HepG2 (cell line): ENCODE data around the gene LANCL2. TPM values are rescaled to one million over a fixed set of nuclear protein-coding genes. Genes with fewer than 3 reads are reported as not detected.

Experiments used
- ATAC-seq: fragments of 200-7000 bp; cut with Tn5 transposase; 3 replicates; pipeline ENCODE4 v1.9.1; 2020; ENCODE audit warnings: mild to moderate bottlenecking, moderate library complexity
- BruUV-seq: library from RNA; stranded (reverse); fragments of 400-500 nt; replicated peaks from 2 replicates; lab custom pipeline; 2021; lab: Mats Ljungman, UMichigan
- CTCF ChIA-PET: fragments of 300-600 bp; formaldehyde crosslinking; extraction: SDS; loops from one replicate; lab custom pipeline; 2021; ENCODE audit warnings: low total read pairs, inconsistent platforms, low intra/inter-chr PET ratio; lab: Yijun Ruan, JAX
- POLR2A ChIA-PET: fragments of 350-600 bp; sonication (Branson Sonifier 250); formaldehyde crosslinking; loops from one replicate; lab custom pipeline; 2020; ENCODE audit warnings: antibody characterized with exemption, inconsistent platforms; lab: Yijun Ruan, JAX
- DNase-seq: peaks from one replicate; pipeline ENCODE4 v3.0.0-alpha.2; 2015; ENCODE audit warnings: low spot score
- FAIRE-seq: peaks from 3 replicates; lab custom pipeline; 2011; peaks lifted over from hg19 to GRCh38; lab: Jason Lieb, UNC
- H2AFZ ChIP-seq: one replicate; pipeline ENCODE4 v1.6.1; 2011; ENCODE audit warnings: low read length, inconsistent platforms
- H3K27ac ChIP-seq: fragments of 300-600 bp; 3 replicates; pipeline ENCODE4 v1.8.0; 2011; ENCODE audit warnings: mixed run types, mild to moderate bottlenecking, mixed read lengths, low read length, inconsistent platforms; ENCODE audit not compliant: insufficient read depth; ENCODE audit errors: extremely low read length
- H3K27me3 ChIP-seq, 2 experiments: fragments of 200-600 bp in 1 of 2; 2 replicates in 1 of 2; 3 replicates in 1 of 2; pipeline versions ENCODE4 v1.6.0 to v1.8.0; 2011; ENCODE audit warnings: low read length in 2 of 2, mild to moderate bottlenecking in 2 of 2, moderate library complexity in 2 of 2, inconsistent platforms in 1 of 2; ENCODE audit not compliant: insufficient read depth in 2 of 2, control insufficient read depth in 1 of 2
- H3K36me3 ChIP-seq, 2 experiments: fragments of 200-600 bp in 1 of 2; replicated peaks in 1 of 2; 2 replicates in 1 of 2; 3 replicates in 1 of 2; pipeline versions ENCODE4 v1.5.1 to v1.8.0; 2011; ENCODE audit warnings: low read length in 2 of 2, inconsistent platforms in 1 of 2; ENCODE audit not compliant: insufficient read depth in 2 of 2, control insufficient read depth in 1 of 2
- H3K4me1 ChIP-seq: 2 replicates; pipeline ENCODE4 v1.5.1; 2012; ENCODE audit warnings: low read length, inconsistent platforms; ENCODE audit not compliant: insufficient read depth
- H3K4me2 ChIP-seq: 2 replicates; pipeline ENCODE4 v1.6.0; 2011; ENCODE audit warnings: low read depth, low read length, inconsistent platforms
- H3K4me3 ChIP-seq, 3 experiments: fragments of 200-600 bp in 1 of 3; sonication (generic), shearing (Covaris generic) in 1 of 3; replicated peaks in 1 of 3; 2 replicates each; pipeline ENCODE4 v1.5.1; 2011 to 2016; ENCODE audit warnings: low read length in 3 of 3, inconsistent platforms in 2 of 3, low read depth in 2 of 3, mild to moderate bottlenecking in 2 of 3, control low read depth in 1 of 3, mixed read lengths in 1 of 3; ENCODE audit not compliant: insufficient read depth in 1 of 3
- H3K79me2 ChIP-seq: one replicate; pipeline ENCODE4 v1.6.1; 2011; ENCODE audit warnings: low read length, inconsistent platforms; ENCODE audit not compliant: insufficient read depth
- H3K9ac ChIP-seq: 2 replicates; pipeline ENCODE4 v1.6.0; 2011; ENCODE audit warnings: mild to moderate bottlenecking, low read depth, low read length, inconsistent platforms; ENCODE audit not compliant: insufficient read depth
- H3K9me3 ChIP-seq: 2 replicates; pipeline ENCODE4 v1.5.1; 2012; ENCODE audit warnings: mild to moderate bottlenecking, low read length
- H4K20me1 ChIP-seq: 2 replicates; pipeline ENCODE4 v1.6.0; 2011; ENCODE audit warnings: inconsistent platforms, mild to moderate bottlenecking, low read length, moderate library complexity; ENCODE audit not compliant: insufficient read depth
- CENPT ChIP-seq: sonication (generic); formaldehyde crosslinking; IDR thresholded peaks from 2 replicates; pipeline ENCODE4 v1.8.0; 2022; ENCODE audit warnings: low read depth, mild to moderate bottlenecking, moderate library complexity, missing genetic modification reagents
- CTCF ChIP-seq: sonication (generic); formaldehyde crosslinking; IDR thresholded peaks from 2 replicates; pipeline ENCODE4 v1.5.0; 2020; ENCODE audit warnings: mild to moderate bottlenecking, missing genetic modification reagents, moderate library complexity
- GABPA ChIP-seq, 2 experiments: IDR thresholded peaks; 2 replicates each; pipeline ENCODE4 v1.6.1; 2011 to 2016; ENCODE audit warnings: low read depth in 2 of 2, low read length in 1 of 2, missing biosample characterization in 1 of 2, missing genetic modification characterization in 1 of 2
- GTF2F1 ChIP-seq: fragments of 150-350 bp; IDR thresholded peaks from 2 replicates; pipeline ENCODE4 v1.6.1; 2014; ENCODE audit warnings: low read length
- KLF15 ChIP-seq: sonication (generic); formaldehyde crosslinking; IDR thresholded peaks from 2 replicates; pipeline ENCODE4 v1.8.1; 2023; ENCODE audit warnings: borderline replicate concordance, mild to moderate bottlenecking, inconsistent platforms, missing genetic modification reagents, mixed read lengths
- MYNN ChIP-seq: sonication (generic); formaldehyde crosslinking; IDR thresholded peaks from 2 replicates; pipeline ENCODE4 v1.4.0; 2020; ENCODE audit warnings: mild to moderate bottlenecking, low read depth, missing genetic modification reagents
- PAXIP1 ChIP-seq: sonication (generic); formaldehyde crosslinking; conservative IDR thresholded peaks from 2 replicates; pipeline ENCODE4 v1.4.0; 2020; ENCODE audit warnings: mild to moderate bottlenecking, missing genetic modification reagents, moderate library complexity
- TBX3 ChIP-seq: fragments of 450-650 bp; IDR thresholded peaks from 2 replicates; pipeline ENCODE4 v1.6.1; 2017; ENCODE audit warnings: antibody characterized with exemption, mild to moderate bottlenecking, inconsistent platforms, borderline replicate concordance
- XBP1 ChIP-seq: sonication (generic); formaldehyde crosslinking; IDR thresholded peaks from 2 replicates; pipeline ENCODE4 v1.5.0; 2020; ENCODE audit warnings: missing genetic modification reagents
- ZFP62 ChIP-seq: sonication (generic); formaldehyde crosslinking; IDR thresholded peaks from 2 replicates; pipeline ENCODE4 v1.4.0; 2020; ENCODE audit warnings: missing genetic modification reagents
- ZFY ChIP-seq: sonication (generic); formaldehyde crosslinking; IDR thresholded peaks from 2 replicates; pipeline ENCODE4 v1.4.0; 2020; ENCODE audit warnings: missing genetic modification reagents
- ZNF232 ChIP-seq: sonication (generic); formaldehyde crosslinking; IDR thresholded peaks from 2 replicates; pipeline ENCODE4 v1.4.0; 2020; ENCODE audit warnings: missing genetic modification reagents, borderline replicate concordance
- ZNF331 ChIP-seq: sonication (generic); formaldehyde crosslinking; IDR thresholded peaks from 2 replicates; pipeline ENCODE4 v1.4.0; 2020; ENCODE audit warnings: missing genetic modification reagents
- ZNF335 ChIP-seq: sonication (generic); formaldehyde crosslinking; IDR thresholded peaks from 2 replicates; pipeline ENCODE4 v1.4.0; 2020; ENCODE audit warnings: missing genetic modification reagents
- ZNF451 ChIP-seq: sonication (generic); formaldehyde crosslinking; IDR thresholded peaks from 2 replicates; pipeline ENCODE4 v1.5.0; 2020; ENCODE audit warnings: mild to moderate bottlenecking, missing genetic modification reagents
- ZNF766 ChIP-seq: sonication (generic); formaldehyde crosslinking; IDR thresholded peaks from 2 replicates; pipeline ENCODE4 v1.5.0; 2020; ENCODE audit warnings: missing genetic modification reagents, borderline replicate concordance
- ZSCAN31 ChIP-seq: sonication (generic); formaldehyde crosslinking; IDR thresholded peaks from 2 replicates; pipeline ENCODE4 v1.5.0; 2020; ENCODE audit warnings: low read depth, mild to moderate bottlenecking, missing genetic modification reagents
- WGBS: methylation state at CpG from one replicate; pipeline ENCODE4 v1.1.6; 2017; ENCODE audit warnings: low lambda C conversion rate; 5-methylcytosine and 5-hydroxymethylcytosine counted together
- in situ Hi-C: cut with HindIII; loops from 2 replicates; pipeline ENCODE4 v1.10.0; 2017; ENCODE audit warnings: low pct_unique_long_range_greater_than_20kb; ENCODE audit not compliant: extremely low pct_ligation_motif_present
- intact Hi-C: fragments of 100-400 bp; cut with micrococcal nuclease; formaldehyde crosslinking; loops from one replicate; pipeline ENCODE4 v1.10.0; 2022; ENCODE audit not compliant: unreplicated experiment
- polyA plus RNA-seq, 8 experiments: library from polyadenylated mRNA; depleted of rRNA in 3 of 8; stranded (reverse) in 7 of 8; unstranded in 1 of 8; fragments of >200 nt; fragmentation: Illumina TruSeq in 4 of 8; extraction: Trizol in 4 of 8; gene quantifications; 2 replicates each; pipeline versions ENCODE4 v1.2.1 to v1.2.3, GENCODE V29; 2011 to 2016; ENCODE audit warnings: low read depth in 4 of 8, missing spikeins in 1 of 8, mixed read lengths in 1 of 8; ENCODE audit not compliant: insufficient read depth in 1 of 8
- total RNA-seq, 5 experiments: library from RNA; depleted of rRNA; stranded (reverse); fragments of >200 nt; fragmentation: Illumina TruSeq; extraction: Trizol; gene quantifications; 2 replicates each; pipeline ENCODE4 v1.2.3, GENCODE V29; 2016; ENCODE audit warnings: low read depth in 1 of 5
- TF ChIP-seq, protein P1 (sequence below): sonication (generic); formaldehyde crosslinking; IDR thresholded peaks from 2 replicates; pipeline ENCODE4 v1.4.0; 2020; ENCODE audit warnings: mild to moderate bottlenecking, missing genetic modification reagents

LANCL2 gene
- total and polyA plus RNA-seq, 2 of the 13 experiments (the other 11 are each of a cell fraction or from before 2014, with no cell fraction given), result 10.0 to 13.8 TPM

- BruUV-seq, result no TSS peak
- in situ Hi-C loops (no loop called here), intact Hi-C loops (no loop called here)
- no peak for FAIRE-seq
- Histone ChIP-seq H3K27ac (no peak overlapping the region), H2AFZ (no peak overlapping the region), H3K4me2 (no peak overlapping the region), H3K27me3 (no peaks in the 10 kb centered on the region), H3K79me2 (no peaks in the 10 kb centered on the region), H4K20me1 (no peaks in the 10 kb centered on the region), H3K4me3 (no peak overlapping the region), H3K4me1 (no peaks in the 10 kb centered on the region), H3K9ac (no peak overlapping the region), H3K36me3 (peaks cover 9 to 24% of the 10 kb centered on the region in 2 experiments), H3K9me3 (no peaks in the 10 kb centered on the region)
- ATAC-seq, result no peak
- CTCF ChIA-PET, result no interaction called here
- WGBS, result 93% methylated on average over 6 of the region's 6 CpGs
- POLR2A ChIA-PET, result no interaction called here
- no peak for DNase-seq
- TF ChIP-seq ZNF451, result no peak
- no peak for TF ChIP-seq ZNF232 (CRISPR knock-in tag)
- TF ChIP-seq CENPT (CRISPR knock-in tag), result no peak
- TF ChIP-seq, protein P1, sequence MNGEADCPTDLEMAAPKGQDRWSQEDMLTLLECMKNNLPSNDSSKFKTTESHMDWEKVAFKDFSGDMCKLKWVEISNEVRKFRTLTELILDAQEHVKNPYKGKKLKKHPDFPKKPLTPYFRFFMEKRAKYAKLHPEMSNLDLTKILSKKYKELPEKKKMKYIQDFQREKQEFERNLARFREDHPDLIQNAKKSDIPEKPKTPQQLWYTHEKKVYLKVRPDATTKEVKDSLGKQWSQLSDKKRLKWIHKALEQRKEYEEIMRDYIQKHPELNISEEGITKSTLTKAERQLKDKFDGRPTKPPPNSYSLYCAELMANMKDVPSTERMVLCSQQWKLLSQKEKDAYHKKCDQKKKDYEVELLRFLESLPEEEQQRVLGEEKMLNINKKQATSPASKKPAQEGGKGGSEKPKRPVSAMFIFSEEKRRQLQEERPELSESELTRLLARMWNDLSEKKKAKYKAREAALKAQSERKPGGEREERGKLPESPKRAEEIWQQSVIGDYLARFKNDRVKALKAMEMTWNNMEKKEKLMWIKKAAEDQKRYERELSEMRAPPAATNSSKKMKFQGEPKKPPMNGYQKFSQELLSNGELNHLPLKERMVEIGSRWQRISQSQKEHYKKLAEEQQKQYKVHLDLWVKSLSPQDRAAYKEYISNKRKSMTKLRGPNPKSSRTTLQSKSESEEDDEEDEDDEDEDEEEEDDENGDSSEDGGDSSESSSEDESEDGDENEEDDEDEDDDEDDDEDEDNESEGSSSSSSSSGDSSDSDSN (CRISPR knock-in tag), result no peak
- TF ChIP-seq GABPA (IDR thresholded peaks at IDR 0.05; ENCODE audit: low read depth, low read length), result no peak
- TF ChIP-seq GABPA (CRISPR knock-in tag; IDR thresholded peaks at IDR 0.05; ENCODE audit: low read depth), result no peak
- TF ChIP-seq KLF15, result no peak
- TF ChIP-seq XBP1, result no peak
- no peak for TF ChIP-seq CTCF
- no peak for TF ChIP-seq ZNF335
- no peak for TF ChIP-seq ZFY (CRISPR knock-in tag)
- no peak for TF ChIP-seq ZNF766 (CRISPR knock-in tag)
- no peak for TF ChIP-seq TBX3
- no peak for TF ChIP-seq PAXIP1
- TF ChIP-seq ZNF331 (CRISPR knock-in tag), result no peak
- no peak for TF ChIP-seq ZFP62 (CRISPR knock-in tag)
- no peak for TF ChIP-seq GTF2F1
- TF ChIP-seq ZSCAN31 (CRISPR knock-in tag), result no peak
- TF ChIP-seq MYNN (CRISPR knock-in tag), result no peak
These were observed 117.9 kb downstream of the LANCL2 start for GRCh38 chr7:55483046-55483445.
